ENCODE measurements around the gene C19orf73. TPM values are rescaled to one million over a fixed set of nuclear protein-coding genes. Genes with fewer than 3 reads are reported as not detected.
A peak's percentile ranks its signal among the peaks of the same experiment; 100 is the strongest.
"Not testable (repeated sequence)": the region's sequence is repeated elsewhere in the genome, so short reads cannot be mapped to it uniquely, and the experiment has no call there.

C19orf73 gene
- total RNA-seq, 1 donor from 2014 or later, result 4.6 TPM

DNA sequence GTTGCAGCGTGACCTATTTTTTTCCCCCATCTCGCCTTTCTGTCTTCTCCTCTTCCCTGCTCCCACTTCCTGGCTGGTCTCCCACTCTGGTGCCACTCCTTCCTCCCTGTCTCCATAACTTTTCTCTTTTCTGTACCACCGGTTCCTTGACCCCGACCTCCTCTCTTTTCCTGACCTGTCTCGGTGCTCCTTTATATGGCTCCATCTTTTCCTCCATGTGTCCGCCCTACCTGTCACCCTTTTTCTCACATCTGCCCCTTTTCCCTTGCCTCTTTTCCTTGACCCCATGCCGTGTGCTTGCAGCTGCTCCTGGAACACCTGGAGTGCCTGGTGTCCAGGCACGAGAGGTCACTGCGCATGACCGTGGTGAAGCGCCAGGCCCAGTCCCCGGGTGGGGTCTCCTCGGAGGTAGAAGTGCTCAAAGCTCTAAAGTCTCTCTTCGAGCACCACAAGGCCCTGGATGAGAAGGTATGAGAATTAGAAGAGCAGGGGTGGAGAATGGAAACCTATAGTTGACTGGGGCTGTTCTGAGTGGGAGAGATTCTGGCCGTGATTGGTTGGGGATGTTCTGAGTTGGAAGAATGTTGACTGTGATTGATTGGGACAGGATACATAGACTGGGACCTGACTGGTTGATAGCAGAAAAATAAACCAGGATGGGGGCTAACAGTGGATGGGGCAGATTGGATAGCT, 9.7 kb upstream of the C19orf73 start:
- Histone ChIP-seq H3K36me3 (ENCODE audit: control insufficient read depth, insufficient read depth, low read length) (no peaks in the 10 kb centered on the region), H3K4me3 (ENCODE audit: low read depth, low read length) (peak overlapping the region; percentile 28), H3K27me3 (ENCODE audit: control insufficient read depth, insufficient read depth, low read length) (peaks cover 13% of the 10 kb centered on the region)
- no peak for TF ChIP-seq CTCF (IDR thresholded peaks at IDR 0.05; ENCODE audit: insufficient read depth, low read length, poor library complexity, severe bottlenecking)
- DNase-seq (ENCODE audit: low read depth), result no peak

DNA sequence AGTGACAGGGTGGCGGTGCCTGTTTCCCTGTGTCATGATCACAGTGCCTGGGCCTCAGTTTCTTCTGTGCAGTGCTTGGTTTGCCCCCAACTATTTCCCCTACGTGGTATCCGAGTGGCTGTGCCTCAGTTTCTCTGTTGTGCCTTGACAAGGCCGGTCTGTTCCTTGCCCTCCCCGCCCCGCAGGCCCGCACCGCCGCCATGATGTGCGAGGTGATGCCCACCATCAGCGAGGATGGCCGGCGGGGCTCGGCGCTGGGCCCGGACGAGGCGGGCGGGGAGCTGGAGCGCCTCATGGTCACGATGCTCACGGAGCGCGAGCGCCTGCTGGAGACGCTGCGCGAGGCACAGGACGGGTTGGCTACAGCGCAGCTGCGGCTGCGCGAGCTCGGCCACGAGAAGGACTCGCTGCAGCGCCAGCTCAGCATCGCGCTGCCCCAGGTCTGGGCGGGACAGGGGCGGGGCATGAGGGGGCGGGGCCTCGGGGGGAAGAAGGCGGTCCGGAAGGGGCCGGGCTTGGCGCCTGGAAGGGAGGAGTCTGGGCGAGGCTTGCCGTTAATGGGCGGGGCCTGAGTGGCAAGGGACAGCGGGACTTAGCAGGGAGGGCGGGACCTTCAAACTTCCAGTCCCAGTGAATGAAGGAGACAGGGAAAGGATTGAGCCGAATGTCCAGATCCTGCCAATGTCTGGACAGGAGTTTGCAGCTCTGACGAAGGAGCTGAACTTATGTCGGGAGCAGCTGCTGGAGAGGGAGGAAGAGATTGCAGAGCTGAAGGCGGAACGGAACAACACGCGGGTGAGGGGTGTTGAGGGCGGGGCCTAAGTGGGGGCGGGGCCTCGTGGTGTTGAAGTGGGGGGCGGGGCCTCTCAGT, 9.0 kb upstream of the C19orf73 start:
- DNase-seq (ENCODE audit: low read depth), result peak; percentile 71
- TF ChIP-seq CTCF (IDR thresholded peaks at IDR 0.05; ENCODE audit: insufficient read depth, low read length, poor library complexity, severe bottlenecking), result no peak
- H3K27me3 ChIP-seq (ENCODE audit: control insufficient read depth, insufficient read depth, low read length), result peaks cover 8% of the 10 kb centered on the region
- peak overlapping the region; percentile 28 for H3K4me3 ChIP-seq (ENCODE audit: low read depth, low read length)
- H3K36me3 ChIP-seq (ENCODE audit: control insufficient read depth, insufficient read depth, low read length), result no peaks in the 10 kb centered on the region

DNA sequence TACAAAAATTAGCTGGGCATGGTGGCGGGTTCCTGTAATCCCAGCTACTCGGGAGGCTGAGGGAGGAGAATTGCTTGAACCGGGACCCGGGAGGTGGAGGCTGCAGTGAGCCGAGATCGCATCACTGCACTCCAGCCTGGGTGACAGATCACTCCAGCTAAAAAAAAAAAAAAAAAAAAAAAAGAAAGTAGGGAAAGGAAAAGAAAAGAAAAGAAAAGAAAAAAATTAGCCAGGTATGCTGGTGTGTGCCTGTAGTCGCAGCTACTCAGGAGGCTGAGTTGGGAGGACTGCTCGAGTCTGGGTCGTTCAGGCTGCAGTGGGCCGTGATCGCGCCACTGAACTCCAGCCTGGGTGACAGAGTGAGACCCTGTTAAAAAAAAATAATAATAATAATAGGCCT, 8.3 kb upstream of the C19orf73 start:
- not testable (repeated sequence) for H3K36me3 ChIP-seq (ENCODE audit: control insufficient read depth, insufficient read depth, low read length); DNase-seq (ENCODE audit: low read depth); H3K4me3 ChIP-seq (ENCODE audit: low read depth, low read length); H3K27me3 ChIP-seq (ENCODE audit: control insufficient read depth, insufficient read depth, low read length)

DNA sequence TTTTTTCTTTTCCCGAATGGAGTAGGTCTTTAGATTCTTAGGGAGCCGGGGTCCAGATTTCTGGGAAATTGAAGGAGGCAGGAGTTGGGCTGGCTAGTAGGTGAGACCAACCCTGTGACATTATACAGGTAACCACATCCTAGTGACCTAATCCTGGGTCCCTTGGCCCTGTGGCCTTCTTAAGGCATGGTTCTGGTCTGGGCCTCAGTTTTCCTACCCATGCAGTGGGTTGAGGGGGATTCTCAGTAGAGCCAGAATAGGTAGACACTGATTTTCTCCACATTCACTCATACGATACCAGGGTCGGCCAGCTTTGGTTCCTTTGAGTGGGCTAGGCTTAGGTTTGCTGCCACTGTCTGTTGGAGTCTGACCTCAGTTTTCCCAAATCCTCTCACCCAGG, 7.6 kb upstream of the C19orf73 start:
- no peak for DNase-seq (ENCODE audit: low read depth)
- peaks cover 6% of the 10 kb centered on the region for H3K27me3 ChIP-seq (ENCODE audit: control insufficient read depth, insufficient read depth, low read length)
- TF ChIP-seq CTCF (IDR thresholded peaks at IDR 0.05; ENCODE audit: insufficient read depth, low read length, poor library complexity, severe bottlenecking), result no peak
- no peak overlapping the region for H3K4me3 ChIP-seq (ENCODE audit: low read depth, low read length)
- H3K36me3 ChIP-seq (ENCODE audit: control insufficient read depth, insufficient read depth, low read length), result no peaks in the 10 kb centered on the region

GRCh38 chr19:49125025-49125731, 6.2 kb upstream of the C19orf73 start:
- Histone ChIP-seq H3K4me3 (ENCODE audit: low read depth, low read length) (no peak overlapping the region), H3K27me3 (ENCODE audit: control insufficient read depth, insufficient read depth, low read length) (peaks cover 14% of the 10 kb centered on the region), H3K36me3 (ENCODE audit: control insufficient read depth, insufficient read depth, low read length) (no peaks in the 10 kb centered on the region)
- DNase-seq (ENCODE audit: low read depth), result no peak
- no peak for TF ChIP-seq CTCF (IDR thresholded peaks at IDR 0.05; ENCODE audit: insufficient read depth, low read length, poor library complexity, severe bottlenecking)

GRCh38 chr19:49123285-49123684, 4.3 kb upstream of the C19orf73 start:
- DNase-seq (ENCODE audit: low read depth); H3K36me3 ChIP-seq (ENCODE audit: control insufficient read depth, insufficient read depth, low read length); H3K4me3 ChIP-seq (ENCODE audit: low read depth, low read length): not testable (repeated sequence)
- H3K27me3 ChIP-seq (ENCODE audit: control insufficient read depth, insufficient read depth, low read length), result peaks cover 23% of the 10 kb centered on the region

DNA sequence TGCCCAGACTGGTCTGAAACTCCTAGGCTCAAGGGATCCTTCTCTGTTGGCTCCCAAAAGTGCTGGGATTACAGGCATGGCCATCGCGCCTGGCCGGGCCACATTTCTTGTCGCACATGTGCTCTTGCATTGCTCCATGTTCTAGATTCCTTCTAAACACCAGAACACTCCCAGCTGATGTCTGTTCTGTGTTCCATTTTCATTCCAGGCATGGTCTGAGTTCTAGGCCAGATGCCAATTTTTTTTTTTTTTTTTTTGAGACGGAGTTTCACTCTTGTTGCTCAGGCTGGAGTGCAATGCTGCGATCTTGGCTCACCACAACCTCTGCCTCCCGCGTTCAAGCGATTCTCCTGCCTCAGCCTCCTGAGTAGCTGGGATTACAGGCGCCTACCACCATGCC, 2.9 kb upstream of the C19orf73 start:
- H3K4me3 ChIP-seq (ENCODE audit: low read depth, low read length); H3K36me3 ChIP-seq (ENCODE audit: control insufficient read depth, insufficient read depth, low read length); DNase-seq (ENCODE audit: low read depth): not testable (repeated sequence)
- H3K27me3 ChIP-seq (ENCODE audit: control insufficient read depth, insufficient read depth, low read length), result peaks cover 23% of the 10 kb centered on the region

Data from kidney epithelial cell (primary cell).